Karpas-422 (cell line): ENCODE results near the gene MOB3A. TPM values are rescaled to one million over a fixed set of nuclear protein-coding genes. Genes with fewer than 3 reads are reported as not detected.
A peak's percentile ranks its signal among the peaks of the same experiment; 100 is the strongest.

ENCODE experiments used
- DNase-seq: peaks from one replicate; pipeline ENCODE4 v3.0.0-alpha.2; 2015
- H2AFZ ChIP-seq: fragments of 200-600 bp; sonication (generic); 2 replicates; pipeline ENCODE4 v1.6.1; 2014; ENCODE audit warnings: antibody characterized with exemption, low read length, mixed read lengths
- H3K27ac ChIP-seq: fragments of 200-600 bp; sonication (generic); 2 replicates; pipeline ENCODE4 v1.5.1; 2014; ENCODE audit warnings: mild to moderate bottlenecking, low read length, moderate library complexity
- H3K27me3 ChIP-seq: fragments of 200-600 bp; sonication (generic); 2 replicates; pipeline ENCODE4 v1.6.1; 2014; ENCODE audit warnings: low read length, mixed read lengths
- H3K36me3 ChIP-seq: fragments of 200-600 bp; sonication (generic); 2 replicates; pipeline ENCODE4 v1.6.1; 2014; ENCODE audit warnings: low read length, mixed read lengths; ENCODE audit not compliant: insufficient read depth
- H3K4me1 ChIP-seq: fragments of 200-600 bp; sonication (generic); 2 replicates; pipeline ENCODE4 v1.6.1; 2014; ENCODE audit warnings: mild to moderate bottlenecking, low read length, mixed read lengths
- H3K4me2 ChIP-seq: fragments of 200-600 bp; sonication (generic); 2 replicates; pipeline ENCODE4 v1.6.1; 2014; ENCODE audit warnings: low read length, low read depth, mild to moderate bottlenecking; ENCODE audit not compliant: poor library complexity, severe bottlenecking
- H3K4me3 ChIP-seq: fragments of 200-600 bp; sonication (generic); 2 replicates; pipeline ENCODE4 v1.5.1; 2014; ENCODE audit warnings: mild to moderate bottlenecking, antibody characterized with exemption, low read length, mixed read lengths
- H3K79me2 ChIP-seq: fragments of 200-600 bp; sonication (generic); 2 replicates; pipeline ENCODE4 v1.6.1; 2014; ENCODE audit warnings: mild to moderate bottlenecking, low read length, mixed read lengths
- H3K9ac ChIP-seq: fragments of 200-600 bp; sonication (generic); 2 replicates; pipeline ENCODE4 v1.6.0; 2014; ENCODE audit warnings: low read length
- H3K9me2 ChIP-seq: fragments of 200-600 bp; sonication (generic), shearing (Covaris generic); replicated peaks from 2 replicates; pipeline ENCODE4 v1.6.0; 2014; ENCODE audit warnings: mild to moderate bottlenecking, low read length, moderate library complexity; ENCODE audit not compliant: insufficient read depth
- H3K9me3 ChIP-seq: fragments of 300-700, 200-600 bp; sonication (generic); 2 replicates; pipeline ENCODE4 v1.6.1; 2014; ENCODE audit warnings: low read length, mixed read lengths
- H4K20me1 ChIP-seq: fragments of 200-600 bp; sonication (generic); 2 replicates; pipeline ENCODE4 v1.6.1; 2014; ENCODE audit warnings: mild to moderate bottlenecking, antibody characterized with exemption, low read length, low read depth; ENCODE audit not compliant: insufficient read depth
- total RNA-seq: library from RNA; depleted of rRNA; stranded (reverse); fragments of >200 nt; shearing (Covaris generic); gene quantifications from 2 replicates; pipeline ENCODE4 v1.2.3, GENCODE V29; 2014; ENCODE audit warnings: low replicate concordance

MOB3A gene
- total RNA-seq, 1 experiment from 2014 or later: 153 TPM

GRCh38 chr19:2062389-2062729 lies 33.8 kb downstream of the MOB3A start:
- Histone ChIP-seq H3K9me3 (no peaks in the 10 kb centered on the region), H3K4me3 (peak overlapping the region; percentile 77), H3K79me2 (no peaks in the 10 kb centered on the region), H3K36me3 (no peaks in the 10 kb centered on the region), H3K4me2 (peak overlapping the region; percentile 88), H4K20me1 (no peaks in the 10 kb centered on the region), H2AFZ (no peak overlapping the region), H3K27me3 (no peaks in the 10 kb centered on the region), H3K9me2 (no peaks in the 10 kb centered on the region), H3K27ac (peak overlapping the region; percentile 93), H3K4me1 (peaks cover 64% of the 10 kb centered on the region), H3K9ac (peak overlapping the region; percentile 86)
- DNase-seq: no peak

DNA sequence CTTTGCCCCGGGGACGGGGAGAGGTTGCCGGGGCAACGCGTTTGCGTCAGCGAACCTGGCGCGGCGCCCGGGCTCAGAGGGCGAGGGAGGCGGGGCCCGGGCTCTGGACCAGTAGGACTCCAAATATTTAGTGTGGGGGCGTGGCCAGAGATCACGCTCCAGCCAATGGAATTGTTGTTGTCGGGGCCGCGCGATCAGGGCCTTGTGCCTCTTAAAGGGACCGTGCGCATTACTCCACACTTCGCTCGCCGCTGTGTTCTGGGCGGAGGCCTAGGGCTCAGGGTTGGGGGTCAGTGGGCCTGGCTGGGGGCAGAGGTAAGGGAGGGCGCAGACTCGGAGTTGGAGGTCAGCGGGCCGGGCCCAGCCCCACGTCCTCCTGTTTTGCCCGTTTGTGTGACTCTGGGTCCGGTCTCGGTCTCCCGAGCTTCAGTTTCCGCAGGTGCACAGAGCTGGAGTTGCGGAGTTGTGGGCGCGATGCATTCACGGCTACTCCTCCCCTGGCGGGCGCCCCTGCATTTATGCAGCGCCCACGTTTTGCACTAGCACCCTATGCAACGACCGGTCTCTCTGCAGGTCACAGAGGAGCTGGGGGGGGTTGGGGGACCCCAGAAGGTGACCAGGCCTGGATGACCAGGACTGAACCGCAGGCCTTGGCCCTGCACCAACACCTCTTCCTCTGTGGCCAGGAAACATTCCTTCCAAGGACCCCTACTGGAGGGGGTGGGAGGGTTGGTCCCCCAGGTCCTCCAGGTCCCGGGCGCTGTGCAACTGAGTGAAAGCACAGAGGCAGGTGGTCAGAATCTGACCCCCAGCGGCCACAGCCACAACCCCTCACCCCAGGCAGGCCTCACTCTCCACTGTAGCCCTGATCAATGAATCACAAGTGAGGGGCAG lies 34.4 kb downstream of the MOB3A start:
- no peaks in the 10 kb centered on the region for H3K27me3 ChIP-seq
- H3K4me1 ChIP-seq: peaks cover 65% of the 10 kb centered on the region
- no peaks in the 10 kb centered on the region for H3K36me3 ChIP-seq
- H3K27ac ChIP-seq: peak overlapping the region; percentile 93
- H3K79me2 ChIP-seq: no peaks in the 10 kb centered on the region
- H3K9ac ChIP-seq: peak overlapping the region; percentile 90
- H2AFZ ChIP-seq: no peak overlapping the region
- H3K4me3 ChIP-seq: peak overlapping the region; percentile 77
- no peaks in the 10 kb centered on the region for H4K20me1 ChIP-seq
- no peaks in the 10 kb centered on the region for H3K9me2 ChIP-seq
- DNase-seq: peak; percentile 100
- peak overlapping the region; percentile 88 for H3K4me2 ChIP-seq
- H3K9me3 ChIP-seq: no peaks in the 10 kb centered on the region

- H2AFZ ChIP-seq: no peak overlapping the region
- no peaks in the 10 kb centered on the region for H4K20me1 ChIP-seq
- H3K27me3 ChIP-seq: no peaks in the 10 kb centered on the region
- peak overlapping the region; percentile 73 for H3K4me3 ChIP-seq
- H3K4me2 ChIP-seq: peak overlapping the region; percentile 88
- no peaks in the 10 kb centered on the region for H3K36me3 ChIP-seq
- no peaks in the 10 kb centered on the region for H3K79me2 ChIP-seq
- H3K9ac ChIP-seq: peak overlapping the region; percentile 90
- H3K4me1 ChIP-seq: peaks cover 71% of the 10 kb centered on the region
- no peak for DNase-seq
- peak overlapping the region; percentile 93 for H3K27ac ChIP-seq
- H3K9me2 ChIP-seq: no peaks in the 10 kb centered on the region
- no peaks in the 10 kb centered on the region for H3K9me3 ChIP-seq
Observed at GRCh38 chr19:2060884-2061494, 35.1 kb downstream of the MOB3A start.

DNA sequence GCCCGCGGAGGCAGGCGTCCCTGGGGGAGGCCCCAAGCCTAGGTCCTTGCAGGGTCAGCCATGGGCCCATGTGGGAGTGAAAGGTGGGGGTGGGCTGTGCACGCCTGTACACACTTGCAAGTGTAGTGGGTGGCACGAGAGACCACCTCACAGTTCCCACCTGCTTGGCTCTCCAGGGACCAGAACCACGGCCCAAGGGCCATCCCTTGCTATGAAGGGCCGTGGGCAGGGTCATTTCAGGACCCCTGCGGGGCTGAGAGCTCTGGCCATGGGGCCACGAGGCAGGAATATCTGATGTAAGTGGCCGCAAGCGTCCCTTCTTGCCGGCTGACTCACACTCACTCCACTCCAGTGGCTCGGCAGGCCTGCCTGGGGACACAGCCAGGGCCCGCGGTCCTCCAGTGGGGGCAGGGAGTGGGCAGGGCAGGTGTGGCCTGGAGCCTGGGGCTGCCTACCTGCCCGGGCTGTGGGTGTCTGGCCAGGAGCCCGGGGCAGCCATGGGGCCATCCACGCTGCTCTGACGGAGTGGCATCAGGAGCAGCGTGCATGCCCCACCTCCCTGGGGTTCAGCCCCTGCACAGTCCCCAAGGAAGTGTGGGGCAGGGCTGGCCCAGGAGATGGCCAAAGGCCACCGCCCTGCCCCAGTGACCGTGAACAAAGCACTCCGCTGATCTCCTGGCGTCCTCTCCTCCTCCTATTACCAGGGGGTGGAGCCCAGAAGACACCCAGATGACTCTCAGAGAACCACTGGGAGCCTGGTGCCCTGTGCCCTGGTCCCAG lies 36.5 kb downstream of the MOB3A start:
- Histone ChIP-seq H3K4me1 (peaks cover 78% of the 10 kb centered on the region), H3K36me3 (no peaks in the 10 kb centered on the region)

DNA sequence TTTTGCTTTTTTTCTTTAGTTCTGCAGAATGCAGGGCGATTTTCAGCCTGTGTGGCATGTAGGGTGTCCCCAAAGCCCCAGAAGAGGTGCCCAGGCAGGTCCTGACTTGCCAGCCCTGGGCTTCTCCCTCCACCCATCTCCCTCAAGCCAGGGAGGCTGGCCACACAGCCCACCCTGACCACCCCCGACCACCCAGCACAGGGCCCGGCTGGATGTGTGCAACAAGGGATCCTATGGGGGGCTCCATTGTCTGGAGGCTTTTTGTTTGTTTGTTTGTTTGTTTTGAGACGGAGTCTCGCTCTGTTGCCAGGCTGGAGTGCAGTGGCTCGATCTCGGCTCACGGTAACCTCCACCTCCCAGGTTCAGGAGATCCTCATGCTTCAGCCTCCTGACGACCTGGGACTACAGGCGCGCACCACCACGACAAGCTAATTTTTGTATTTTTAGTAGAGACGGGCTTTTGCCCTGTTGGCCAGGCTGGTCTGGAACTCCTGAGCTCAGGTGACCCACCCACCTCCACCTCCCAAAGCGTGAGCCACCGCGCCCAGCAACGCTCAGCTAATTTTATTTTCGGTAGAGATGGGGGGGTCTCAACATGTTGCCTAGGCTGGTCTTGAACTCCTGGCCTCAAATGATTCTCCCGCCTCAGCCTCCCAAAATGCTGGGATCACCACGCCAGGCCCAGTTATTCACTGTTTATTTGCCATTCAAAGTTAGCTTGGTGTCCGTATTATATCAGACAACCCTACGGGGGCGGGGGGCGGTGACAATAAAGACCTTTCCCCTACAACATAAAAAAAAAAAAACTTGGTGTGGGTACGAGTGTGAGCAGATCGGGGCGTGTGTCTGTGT lies 37.3 kb downstream of the MOB3A start:
- peaks cover 72% of the 10 kb centered on the region for H3K4me1 ChIP-seq

More for the DNA sequence above, 36.5 kb downstream of the MOB3A start:
- H3K9ac ChIP-seq: peak overlapping the region; percentile 90
- H3K4me2 ChIP-seq: peak overlapping the region; percentile 88
- no peak overlapping the region for H2AFZ ChIP-seq
- H3K27ac ChIP-seq: peak overlapping the region; percentile 93
- H3K9me3 ChIP-seq: no peaks in the 10 kb centered on the region
- peak; percentile 90 for DNase-seq
- no peaks in the 10 kb centered on the region for H3K9me2 ChIP-seq
- no peaks in the 10 kb centered on the region for H3K79me2 ChIP-seq
- peak overlapping the region; percentile 73 for H3K4me3 ChIP-seq
- H3K27me3 ChIP-seq: no peaks in the 10 kb centered on the region
- no peaks in the 10 kb centered on the region for H4K20me1 ChIP-seq

GRCh38 chr19:2057484-2058469 lies 38.3 kb downstream of the MOB3A start:
- Histone ChIP-seq H3K9me3 (no peaks in the 10 kb centered on the region), H2AFZ (no peak overlapping the region), H3K9ac (0 out of 2 replicates have a peak overlapping the region, but pooled peaks have one; percentile 15), H3K27me3 (no peaks in the 10 kb centered on the region), H4K20me1 (no peaks in the 10 kb centered on the region), H3K27ac (peak overlapping the region; percentile 52; the same call in 1 of the 2 replicates), H3K4me3 (no peak overlapping the region), H3K9me2 (no peaks in the 10 kb centered on the region), H3K4me1 (peaks cover 63% of the 10 kb centered on the region), H3K4me2 (no peak overlapping the region), H3K79me2 (no peaks in the 10 kb centered on the region), H3K36me3 (no peaks in the 10 kb centered on the region)
- no peak for DNase-seq

More for the DNA sequence above, 37.3 kb downstream of the MOB3A start:
- H3K9me2 ChIP-seq: no peaks in the 10 kb centered on the region
- no peak for DNase-seq
- H3K36me3 ChIP-seq: no peaks in the 10 kb centered on the region
- H3K9me3 ChIP-seq: no peaks in the 10 kb centered on the region
- H3K79me2 ChIP-seq: no peaks in the 10 kb centered on the region
- H2AFZ ChIP-seq: no peak overlapping the region
- peak overlapping the region; percentile 73 for H3K4me3 ChIP-seq
- no peaks in the 10 kb centered on the region for H3K27me3 ChIP-seq
- peak overlapping the region; percentile 93 for H3K27ac ChIP-seq
- H3K4me2 ChIP-seq: peak overlapping the region; percentile 88
- peak overlapping the region; percentile 90 for H3K9ac ChIP-seq
- H4K20me1 ChIP-seq: no peaks in the 10 kb centered on the region

DNA sequence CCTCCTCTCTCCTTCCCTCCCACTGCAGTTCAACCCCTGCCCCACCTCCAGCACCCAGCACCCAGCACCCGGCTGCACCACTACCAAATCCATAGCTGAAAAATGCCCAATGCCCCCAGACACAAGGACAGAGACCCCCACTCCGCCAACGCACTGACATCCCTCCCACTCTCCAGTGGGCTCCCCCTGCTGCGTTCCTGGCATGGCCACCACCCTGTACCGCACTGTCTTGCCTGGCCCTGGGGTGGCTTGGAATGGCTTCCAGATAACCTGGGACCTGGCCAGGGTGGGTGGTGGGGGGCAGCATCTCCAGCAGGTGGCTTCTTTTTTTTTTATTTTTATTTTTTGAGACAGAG lies 39.3 kb downstream of the MOB3A start:
- Histone ChIP-seq H3K9me2 (no peaks in the 10 kb centered on the region), H3K79me2 (no peaks in the 10 kb centered on the region), H3K9me3 (no peaks in the 10 kb centered on the region), H3K27ac (no peak overlapping the region), H3K9ac (no peak overlapping the region), H3K4me2 (no peak overlapping the region), H2AFZ (no peak overlapping the region), H3K4me3 (no peak overlapping the region), H3K36me3 (no peaks in the 10 kb centered on the region), H3K4me1 (peaks cover 62% of the 10 kb centered on the region), H3K27me3 (no peaks in the 10 kb centered on the region), H4K20me1 (no peaks in the 10 kb centered on the region)
- no peak for DNase-seq
